ENCODE results near the gene ILDR1.
A peak's percentile ranks its signal among the peaks of the same experiment; 100 is the strongest.
"Not testable (repeated sequence)": the region's sequence is repeated elsewhere in the genome, so short reads cannot be mapped to it uniquely, and the experiment has no call there.

ILDR1 gene

DNA sequence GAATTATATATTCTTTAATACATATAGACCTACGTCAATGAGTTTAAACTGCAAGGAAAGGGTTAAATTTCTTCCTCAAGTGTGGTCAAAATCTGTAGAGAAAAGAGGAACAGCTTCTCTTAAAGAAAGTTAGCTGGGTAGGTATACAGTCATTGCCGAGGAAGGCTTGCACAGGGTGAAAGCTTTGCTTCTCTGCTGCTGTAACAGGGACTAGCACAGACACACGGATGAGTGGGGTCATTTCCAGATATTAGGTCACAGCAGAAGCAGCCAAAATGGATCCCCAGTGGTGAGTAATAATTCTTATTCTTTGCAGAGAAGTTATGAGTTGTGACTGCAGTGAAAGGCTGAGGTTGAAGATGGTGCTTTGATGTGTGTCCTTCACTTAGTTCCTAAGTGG, 33.2 kb upstream of the ILDR1 start, which contains the start of gene CD86:
CD86 (plus strand) TSS at position 148 of the 400 bp plus-strand sequence; CDS start at position 276, 128 bp downstream.
- peak; percentile 42 for DNase-seq (ENCODE audit: insufficient read length, low spot score)
- peak; percentile 87 for FAIRE-seq
- 0 out of 2 replicates have a peak, but pooled peaks have one; percentile 28 for TF ChIP-seq TAF1 (IDR thresholded peaks at IDR 0.05; ENCODE audit: low read depth, low read length)
- TF ChIP-seq SPI1 (IDR thresholded peaks at IDR 0.05; ENCODE audit: low read depth, low read length), result peak; percentile 98
- TF ChIP-seq POLR2AphosphoS5 (IDR thresholded peaks at IDR 0.05; ENCODE audit: low read depth, low read length), result peak; percentile 60; the same call in 1 of the 2 replicates
- TF ChIP-seq POLR2A (IDR thresholded peaks at IDR 0.05; ENCODE audit: low read depth, low read length), result peak; percentile 76
- TF ChIP-seq PAX5 (IDR thresholded peaks at IDR 0.05; ENCODE audit: insufficient read depth, low read length, severe bottlenecking), result no peak
- TF ChIP-seq POU2F2 (IDR thresholded peaks at IDR 0.05; ENCODE audit: low read depth, low read length), result peak; percentile 65

DNA sequence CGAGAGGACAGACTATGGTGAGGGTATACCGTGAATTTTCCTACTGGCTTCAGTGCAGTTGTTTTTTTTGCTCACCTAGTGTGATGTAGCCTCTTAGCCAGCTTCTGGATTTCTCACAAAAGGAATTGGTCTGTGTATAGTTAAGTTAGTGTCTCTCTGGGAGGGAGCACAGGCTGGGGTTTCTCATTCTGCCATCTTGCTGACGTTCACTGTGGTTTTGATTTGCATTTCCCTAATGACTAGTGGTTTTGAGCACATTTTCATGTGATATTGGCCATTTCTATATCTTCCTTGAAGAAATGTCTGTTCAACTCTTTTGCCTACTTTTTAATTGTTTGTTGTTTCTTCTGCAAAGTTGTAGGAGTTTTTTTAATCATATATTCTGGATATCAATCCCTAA, 30.9 kb upstream of the ILDR1 start:
- FAIRE-seq (peak; percentile 85), DNase-seq (ENCODE audit: insufficient read length, low spot score) (no peak)
- TF ChIP-seq SPI1 (IDR thresholded peaks at IDR 0.05; ENCODE audit: low read depth, low read length) (no peak), PAX5 (IDR thresholded peaks at IDR 0.05; ENCODE audit: insufficient read depth, low read length, severe bottlenecking) (no peak), POU2F2 (IDR thresholded peaks at IDR 0.05; ENCODE audit: low read depth, low read length) (peak; percentile 92)

DNA sequence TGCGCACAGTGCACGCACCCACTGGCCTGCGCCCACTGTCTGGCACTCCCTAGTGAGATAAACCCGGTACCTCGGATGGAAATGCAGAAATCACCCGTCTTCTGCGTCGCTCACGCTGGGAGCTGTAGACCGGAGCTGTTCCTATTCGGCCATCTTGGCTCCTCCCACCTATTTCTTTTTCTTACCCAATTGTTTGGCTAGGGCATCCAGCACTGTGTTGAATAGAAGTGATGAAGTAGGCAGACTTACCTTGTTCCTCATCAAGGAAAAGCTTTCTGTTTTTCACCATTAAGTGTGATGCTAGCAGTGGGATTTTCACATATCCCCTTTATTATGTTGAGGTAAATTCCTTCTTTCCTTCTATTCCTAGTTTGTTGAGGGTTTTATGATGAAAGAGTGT, 25.7 kb upstream of the ILDR1 start:
- FAIRE-seq; DNase-seq (ENCODE audit: insufficient read length, low spot score): not testable (repeated sequence)

DNA sequence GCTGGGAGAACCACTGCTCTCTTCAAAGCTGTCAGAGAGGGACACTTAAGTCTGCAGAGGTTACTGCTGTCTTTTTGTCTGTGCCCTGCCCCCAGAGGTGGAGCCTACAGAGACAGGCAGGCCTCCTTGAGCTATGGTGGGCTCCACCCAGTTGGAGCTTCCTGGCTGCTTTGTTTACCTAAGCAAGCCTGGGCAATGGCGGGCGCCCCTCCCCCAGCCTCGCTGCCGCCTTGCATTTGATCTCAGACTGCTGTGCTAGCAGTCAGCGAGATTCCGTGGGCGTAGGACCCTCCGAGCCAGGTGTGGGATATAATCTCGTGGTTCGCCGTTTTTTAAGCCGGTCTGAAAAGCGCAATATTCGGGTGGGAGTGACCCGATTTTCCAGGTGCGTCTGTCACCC, 25.2 kb upstream of the ILDR1 start:
- not testable (repeated sequence) for FAIRE-seq; DNase-seq (ENCODE audit: insufficient read length, low spot score)

DNA sequence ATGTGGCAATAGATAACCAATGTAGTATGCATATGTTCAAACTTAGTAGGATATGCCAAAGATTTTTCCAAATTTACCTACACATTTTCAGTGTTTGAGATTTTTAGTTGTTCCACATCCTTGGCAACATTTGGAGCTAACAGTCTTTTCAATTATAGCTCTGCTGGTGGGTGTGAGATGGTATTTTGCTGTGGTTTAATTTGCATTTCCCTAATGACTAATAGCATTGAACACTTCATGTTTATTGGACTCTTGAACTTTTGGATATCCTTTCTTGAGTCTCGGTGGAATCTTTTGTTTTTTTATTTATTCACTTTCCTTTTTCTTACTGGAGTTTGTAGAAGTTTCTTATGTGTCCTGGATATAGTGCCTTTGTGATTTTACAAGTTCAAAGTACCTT, 11.0 kb upstream of the ILDR1 start:
- no peak for TF ChIP-seq TAF1 (IDR thresholded peaks at IDR 0.05; ENCODE audit: low read depth, low read length)
- TF ChIP-seq POU2F2 (IDR thresholded peaks at IDR 0.05; ENCODE audit: low read depth, low read length), result no peak
- no peak for TF ChIP-seq POLR2AphosphoS5 (IDR thresholded peaks at IDR 0.05; ENCODE audit: low read depth, low read length)
- no peak for TF ChIP-seq POLR2A (IDR thresholded peaks at IDR 0.05; ENCODE audit: low read depth, low read length)
- TF ChIP-seq SPI1 (IDR thresholded peaks at IDR 0.05; ENCODE audit: low read depth, low read length), result no peak
- no peak for TF ChIP-seq PAX5 (IDR thresholded peaks at IDR 0.05; ENCODE audit: insufficient read depth, low read length, severe bottlenecking)
- DNase-seq (ENCODE audit: insufficient read length, low spot score), result no peak
- FAIRE-seq, result peak; percentile 60

DNA sequence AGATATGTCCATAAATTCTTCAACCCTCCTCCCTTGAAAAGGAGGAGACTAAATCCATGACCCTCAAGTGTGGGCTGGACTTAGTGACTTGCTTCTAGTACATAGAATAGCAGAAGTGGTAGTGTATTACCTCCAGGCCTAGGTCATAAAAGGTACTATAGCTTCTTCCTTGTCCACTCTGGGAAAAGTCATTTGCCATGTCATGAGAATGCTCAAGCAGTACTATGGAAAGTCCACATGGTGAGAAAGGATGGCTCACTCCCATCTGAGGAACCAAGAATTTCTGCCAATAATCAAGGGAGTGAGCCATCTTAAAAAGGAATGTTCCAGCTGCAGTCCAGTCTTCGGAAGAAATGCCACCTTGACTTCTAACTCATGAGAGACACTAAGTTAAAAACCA, 10.5 kb upstream of the ILDR1 start:
- TF ChIP-seq TAF1 (IDR thresholded peaks at IDR 0.05; ENCODE audit: low read depth, low read length) (no peak), SPI1 (IDR thresholded peaks at IDR 0.05; ENCODE audit: low read depth, low read length) (no peak)
- FAIRE-seq, result peak; percentile 62
- no peak for DNase-seq (ENCODE audit: insufficient read length, low spot score)

DNA sequence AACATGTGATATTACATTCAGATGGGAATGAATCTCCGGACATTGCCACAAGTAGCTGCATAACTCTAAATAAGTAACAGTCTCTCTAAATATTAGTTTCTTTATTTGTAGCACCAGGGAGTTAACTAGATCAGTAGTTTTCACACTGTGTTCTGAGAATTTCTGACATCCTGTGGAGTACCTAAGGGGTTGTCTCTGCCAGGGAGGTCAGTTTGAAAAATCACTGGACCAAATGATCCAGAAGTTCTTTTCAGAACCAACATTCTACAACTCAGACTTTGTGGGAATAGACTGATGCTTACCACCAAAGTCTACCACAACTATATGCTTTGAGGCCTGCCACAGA, 9.0 kb upstream of the ILDR1 start:
- TF ChIP-seq POLR2AphosphoS5 (IDR thresholded peaks at IDR 0.05; ENCODE audit: low read depth, low read length), result no peak
- no peak for TF ChIP-seq POLR2A (IDR thresholded peaks at IDR 0.05; ENCODE audit: low read depth, low read length)
- TF ChIP-seq TAF1 (IDR thresholded peaks at IDR 0.05; ENCODE audit: low read depth, low read length), result no peak
- no peak for TF ChIP-seq POU2F2 (IDR thresholded peaks at IDR 0.05; ENCODE audit: low read depth, low read length)
- TF ChIP-seq PAX5 (IDR thresholded peaks at IDR 0.05; ENCODE audit: insufficient read depth, low read length, severe bottlenecking), result no peak
- no peak for TF ChIP-seq SPI1 (IDR thresholded peaks at IDR 0.05; ENCODE audit: low read depth, low read length)
- DNase-seq (ENCODE audit: insufficient read length, low spot score), result no peak
- FAIRE-seq, result no peak

DNA sequence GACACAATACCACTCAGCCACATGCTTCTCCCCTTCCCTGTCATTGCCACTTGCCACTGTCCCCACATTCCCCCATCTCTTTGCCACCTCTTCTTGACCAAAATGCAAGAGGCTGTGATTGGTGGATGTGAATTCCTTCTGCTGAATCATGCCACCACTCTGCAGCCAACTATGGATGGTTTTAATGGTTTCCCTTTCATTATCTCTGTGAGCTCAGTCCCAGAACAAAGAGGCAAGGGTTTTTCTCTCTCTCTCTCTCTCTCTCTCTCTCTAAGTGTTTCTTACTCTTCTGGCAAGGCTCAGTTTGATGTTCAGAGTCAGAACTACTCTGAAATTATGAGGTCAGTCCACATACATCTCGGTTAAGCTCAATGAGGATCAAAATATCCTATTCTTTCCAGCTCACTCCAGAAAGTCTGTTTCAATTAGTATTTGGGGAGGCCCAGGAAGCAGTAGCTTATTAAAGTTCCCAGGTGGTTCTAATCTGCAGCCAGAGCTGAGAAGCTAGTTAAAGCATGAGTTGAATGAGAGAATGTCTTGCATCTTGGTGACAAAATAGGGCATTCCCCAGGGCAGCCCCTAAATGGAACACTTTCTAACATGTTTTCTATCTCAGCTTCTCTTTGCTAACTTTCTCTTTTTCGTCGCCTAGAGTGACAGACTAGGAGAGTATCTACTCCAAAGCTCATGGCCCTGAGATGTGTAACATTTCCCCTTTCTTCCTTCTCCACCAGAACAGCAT, 8.5 kb upstream of the ILDR1 start:
- TF ChIP-seq POLR2A (IDR thresholded peaks at IDR 0.05; ENCODE audit: low read depth, low read length), result no peak
- TF ChIP-seq TAF1 (IDR thresholded peaks at IDR 0.05; ENCODE audit: low read depth, low read length), result no peak
- no peak for TF ChIP-seq SPI1 (IDR thresholded peaks at IDR 0.05; ENCODE audit: low read depth, low read length)
- TF ChIP-seq PAX5 (IDR thresholded peaks at IDR 0.05; ENCODE audit: insufficient read depth, low read length, severe bottlenecking), result no peak
- no peak for TF ChIP-seq POU2F2 (IDR thresholded peaks at IDR 0.05; ENCODE audit: low read depth, low read length)
- TF ChIP-seq POLR2AphosphoS5 (IDR thresholded peaks at IDR 0.05; ENCODE audit: low read depth, low read length), result no peak
- DNase-seq (ENCODE audit: insufficient read length, low spot score), result no peak
- peak; percentile 92 for FAIRE-seq

DNA sequence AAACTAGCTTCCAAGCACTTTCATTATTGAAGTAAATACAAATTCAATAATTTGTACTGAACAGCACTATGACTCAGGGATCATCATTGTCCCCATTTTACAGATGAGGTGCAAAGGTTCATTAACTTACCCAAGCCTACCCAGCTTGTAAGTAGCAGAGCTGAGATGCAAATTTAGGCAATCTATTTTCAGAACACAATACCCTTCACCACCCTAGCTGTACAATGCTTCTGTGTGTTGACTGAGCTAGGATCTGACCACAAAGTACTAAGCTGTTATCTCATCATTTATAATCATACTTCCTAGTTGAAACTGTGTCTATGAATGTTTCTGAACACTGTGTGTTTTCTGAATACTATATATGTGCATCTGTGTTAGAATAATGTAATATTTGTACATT, 3.2 kb upstream of the ILDR1 start:
- peak; percentile 99 for FAIRE-seq
- peak; percentile 37 for DNase-seq (ENCODE audit: insufficient read length, low spot score)
- TF ChIP-seq TAF1 (IDR thresholded peaks at IDR 0.05; ENCODE audit: low read depth, low read length), result no peak
- TF ChIP-seq SPI1 (IDR thresholded peaks at IDR 0.05; ENCODE audit: low read depth, low read length), result no peak
- TF ChIP-seq POU2F2 (IDR thresholded peaks at IDR 0.05; ENCODE audit: low read depth, low read length), result peak; percentile 86; the same call in 1 of the 2 replicates
- TF ChIP-seq PAX5 (IDR thresholded peaks at IDR 0.05; ENCODE audit: insufficient read depth, low read length, severe bottlenecking), result no peak

DNA sequence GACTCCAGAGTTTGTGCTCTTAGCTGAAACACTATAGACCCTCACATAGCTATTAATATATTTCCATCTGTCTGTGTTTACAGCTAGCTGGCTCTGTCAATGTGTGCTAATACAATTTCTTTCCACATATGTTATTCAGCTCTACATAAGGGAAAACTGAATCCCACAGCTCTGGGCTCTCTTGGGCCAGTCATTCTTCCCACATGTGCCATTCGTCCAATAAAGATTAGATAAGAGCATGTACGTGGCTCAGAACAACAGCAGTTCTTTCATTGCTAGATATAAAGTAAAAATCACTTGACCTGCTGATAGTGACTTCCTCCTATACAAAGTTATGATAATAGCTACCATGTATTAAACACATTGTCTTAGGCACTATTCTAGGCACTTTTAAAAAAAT, 2.8 kb upstream of the ILDR1 start:
- no peak for FAIRE-seq
- DNase-seq (ENCODE audit: insufficient read length, low spot score), result no peak
- no peak for TF ChIP-seq POLR2A (IDR thresholded peaks at IDR 0.05; ENCODE audit: low read depth, low read length)
- TF ChIP-seq PAX5 (IDR thresholded peaks at IDR 0.05; ENCODE audit: insufficient read depth, low read length, severe bottlenecking), result no peak
- no peak for TF ChIP-seq POU2F2 (IDR thresholded peaks at IDR 0.05; ENCODE audit: low read depth, low read length)
- TF ChIP-seq SPI1 (IDR thresholded peaks at IDR 0.05; ENCODE audit: low read depth, low read length), result no peak
- no peak for TF ChIP-seq TAF1 (IDR thresholded peaks at IDR 0.05; ENCODE audit: low read depth, low read length)
- TF ChIP-seq POLR2AphosphoS5 (IDR thresholded peaks at IDR 0.05; ENCODE audit: low read depth, low read length), result no peak
